Effector CD4-positive, alpha-beta T cell (primary cell): ENCODE measurements around the gene DLX1.

Experiments
- DNase-seq: peaks from one replicate; pipeline ENCODE4 v3.0.0-alpha.2; 2020

DLX1 gene

DNA sequence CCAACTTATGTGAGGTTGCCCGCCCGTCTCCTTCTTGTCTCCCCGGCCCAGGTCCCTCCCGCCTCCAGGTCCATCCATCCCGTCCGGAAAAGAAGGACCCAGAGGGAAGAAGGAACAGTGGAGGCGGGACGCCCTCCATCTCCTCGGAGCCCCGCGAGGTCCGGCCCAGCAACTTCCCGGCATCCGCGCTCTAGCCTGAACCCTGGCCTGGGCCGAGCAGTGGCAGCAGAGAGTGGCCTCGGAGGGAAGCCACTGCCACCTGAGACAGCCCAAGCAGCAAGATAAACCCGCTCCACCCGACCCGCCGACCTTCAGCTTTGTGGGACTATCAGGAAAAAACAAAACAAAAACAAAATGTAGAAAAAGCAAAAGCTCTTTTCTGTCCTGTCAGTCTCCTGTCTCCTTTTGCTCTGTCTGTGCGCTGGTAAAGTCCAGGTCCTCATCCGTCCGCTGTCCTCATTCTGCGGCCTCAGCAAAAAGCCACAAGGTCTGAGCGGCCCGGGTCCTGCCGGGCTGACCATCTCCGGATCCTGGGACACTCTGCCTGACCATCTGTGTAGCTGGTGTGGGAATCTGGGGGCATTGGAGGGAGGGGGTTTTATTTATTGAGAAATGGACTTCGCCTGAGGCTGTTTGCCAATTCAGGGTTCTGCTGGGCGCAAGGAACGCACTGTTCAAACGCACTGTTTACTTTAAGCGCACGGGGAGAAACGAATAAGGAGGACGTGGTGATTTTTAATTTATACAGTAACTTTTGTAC, 3.1 kb downstream of the DLX1 start:
- DNase-seq = no peak

DNA sequence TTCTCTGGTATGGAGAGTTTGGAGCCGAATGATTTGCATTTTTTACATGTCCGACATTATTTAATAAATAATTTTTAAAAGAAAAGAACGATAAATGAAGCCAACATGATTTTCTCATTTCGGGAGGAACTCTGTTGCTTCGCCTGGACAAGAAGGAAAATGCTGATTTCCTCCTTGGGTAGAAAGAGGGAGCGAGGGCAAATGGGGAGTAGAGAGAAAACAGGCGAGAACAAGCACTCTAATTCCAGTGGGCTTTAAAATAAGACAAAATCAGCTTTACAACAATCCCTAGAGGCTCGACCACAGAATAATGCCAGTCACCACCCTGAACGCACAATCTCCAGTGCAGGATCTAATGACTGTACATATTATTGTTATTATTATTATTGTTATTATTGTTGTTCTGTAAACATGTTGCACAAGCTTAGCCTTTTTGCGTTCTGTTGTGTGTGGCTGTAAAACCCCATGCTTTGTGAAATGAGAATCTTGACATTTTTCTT, 3.7 kb downstream of the DLX1 start:
- no peak for DNase-seq

GRCh38 chr2:172089633-172090032, 4.3 kb downstream of the DLX1 start:
- no peak for DNase-seq

DNA sequence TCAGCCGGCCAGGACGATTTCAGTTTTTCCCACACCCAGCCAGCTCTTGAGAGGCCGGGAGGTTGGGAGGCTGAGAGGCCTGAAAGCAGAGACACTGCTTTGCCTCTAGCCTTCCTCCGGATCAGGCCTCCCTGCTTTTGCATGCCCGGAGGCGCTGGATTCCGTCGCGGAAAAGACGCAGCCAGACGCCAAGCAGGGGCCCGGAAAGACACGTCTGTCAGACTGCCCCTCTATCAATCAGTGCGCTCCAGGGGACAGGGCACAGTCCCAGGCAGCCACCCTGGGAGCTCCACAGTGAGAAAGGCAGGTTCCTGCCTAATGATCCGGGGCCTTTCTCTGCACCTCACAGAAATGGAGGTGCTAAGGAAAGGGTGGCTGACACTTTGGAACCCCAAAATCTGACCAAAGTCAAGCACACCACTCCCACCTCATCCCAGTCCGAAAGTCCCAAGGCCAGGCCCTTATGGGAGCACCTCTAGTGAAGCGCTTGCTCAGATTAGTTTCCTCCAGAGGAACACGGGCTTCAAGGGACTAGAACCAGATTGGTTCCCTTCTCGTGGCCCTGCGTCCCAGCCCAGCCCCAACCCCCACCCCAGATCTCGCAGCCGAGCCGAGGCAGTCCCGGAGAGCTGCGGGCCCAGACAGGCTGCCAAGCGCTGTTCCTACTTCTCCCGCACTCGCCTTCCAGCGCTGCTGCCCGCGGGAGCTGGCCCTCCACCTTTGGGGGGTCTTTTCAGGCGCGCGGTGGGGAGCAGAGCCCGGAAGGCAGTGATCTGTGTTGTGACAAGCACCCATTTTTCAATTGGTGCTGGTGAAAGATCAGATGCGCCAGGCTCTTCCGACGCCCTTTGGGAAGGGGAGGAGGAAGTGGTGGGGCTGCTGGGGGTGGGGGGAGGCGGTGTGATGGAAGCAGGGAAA, 5.0 kb downstream of the DLX1 start:
- DNase-seq = no peak

GRCh38 chr2:172091000-172091641, 5.8 kb downstream of the DLX1 start:
- DNase-seq = no peak

DNA sequence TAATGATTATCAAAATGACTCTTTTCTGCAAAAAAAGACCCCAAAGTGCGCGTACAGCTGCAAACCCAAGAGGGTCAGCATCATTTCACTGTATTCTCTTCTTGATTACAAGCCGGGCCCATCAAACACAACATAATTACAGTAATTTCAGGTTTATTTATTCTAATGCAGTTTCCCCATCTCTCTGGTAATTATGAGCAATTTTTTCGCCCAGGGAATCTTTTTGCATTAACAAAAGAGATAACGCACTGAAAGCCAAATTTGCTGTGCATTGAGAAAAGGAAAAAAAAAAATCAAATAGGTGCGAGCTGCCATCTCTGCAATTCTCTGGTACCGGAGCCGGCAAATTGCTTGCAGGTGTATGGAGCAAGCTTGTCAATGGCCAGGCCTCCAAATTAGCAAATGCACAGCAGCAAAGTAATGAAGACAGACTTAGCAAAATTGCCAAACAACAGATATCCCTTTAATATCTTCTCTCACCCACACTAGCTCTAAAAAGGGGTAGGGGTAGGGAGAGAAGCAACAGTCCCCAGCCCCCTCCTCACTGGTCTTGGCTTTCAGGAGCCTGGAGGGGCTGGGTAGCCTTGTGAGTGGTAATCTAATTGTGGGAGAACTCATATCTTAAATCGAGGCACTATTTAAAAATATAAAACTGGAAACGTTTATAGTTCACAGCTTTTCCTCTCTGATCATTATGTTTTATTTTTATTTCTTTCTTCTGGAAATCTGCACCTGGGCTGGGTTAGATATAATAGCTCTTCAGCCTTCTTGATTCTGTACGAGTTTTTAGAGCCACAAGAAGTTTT, 6.7 kb downstream of the DLX1 start:
- no peak for DNase-seq

DNA sequence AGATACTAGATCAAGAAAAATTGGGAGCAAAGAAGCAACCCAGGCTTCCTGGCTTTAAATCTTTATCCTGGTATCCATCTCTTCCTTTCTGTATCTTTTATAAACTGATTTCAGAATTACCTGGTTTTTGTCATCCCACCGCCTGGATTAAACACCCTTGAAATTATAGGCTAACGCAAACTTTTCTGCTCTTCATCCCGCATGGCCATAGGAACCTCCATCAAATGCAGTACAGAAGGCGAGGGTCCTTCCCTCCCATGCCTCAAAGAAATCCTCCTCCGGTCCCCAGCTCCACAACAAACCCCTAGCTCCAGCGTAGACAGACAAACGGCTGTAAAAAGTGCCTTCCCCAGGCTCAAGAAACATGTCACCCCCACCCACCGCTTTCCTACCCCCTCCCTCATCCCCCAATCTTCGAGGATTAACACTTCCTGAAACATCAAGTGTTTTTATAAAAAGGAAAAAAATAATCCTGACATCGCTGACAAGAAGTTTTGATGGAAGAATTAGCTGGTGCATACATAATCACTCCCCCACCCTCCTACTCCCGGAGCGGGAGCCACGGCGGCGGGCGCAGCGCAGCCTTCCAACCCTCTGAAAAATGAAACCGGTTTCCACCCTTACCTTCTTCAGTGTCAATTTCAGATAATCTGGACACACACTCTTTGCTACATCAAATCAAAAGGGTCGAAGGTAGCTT, 7.6 kb downstream of the DLX1 start:
- DNase-seq = no peak

GRCh38 chr2:172093416-172094293, 8.3 kb downstream of the DLX1 start:
- no peak for DNase-seq

DNA sequence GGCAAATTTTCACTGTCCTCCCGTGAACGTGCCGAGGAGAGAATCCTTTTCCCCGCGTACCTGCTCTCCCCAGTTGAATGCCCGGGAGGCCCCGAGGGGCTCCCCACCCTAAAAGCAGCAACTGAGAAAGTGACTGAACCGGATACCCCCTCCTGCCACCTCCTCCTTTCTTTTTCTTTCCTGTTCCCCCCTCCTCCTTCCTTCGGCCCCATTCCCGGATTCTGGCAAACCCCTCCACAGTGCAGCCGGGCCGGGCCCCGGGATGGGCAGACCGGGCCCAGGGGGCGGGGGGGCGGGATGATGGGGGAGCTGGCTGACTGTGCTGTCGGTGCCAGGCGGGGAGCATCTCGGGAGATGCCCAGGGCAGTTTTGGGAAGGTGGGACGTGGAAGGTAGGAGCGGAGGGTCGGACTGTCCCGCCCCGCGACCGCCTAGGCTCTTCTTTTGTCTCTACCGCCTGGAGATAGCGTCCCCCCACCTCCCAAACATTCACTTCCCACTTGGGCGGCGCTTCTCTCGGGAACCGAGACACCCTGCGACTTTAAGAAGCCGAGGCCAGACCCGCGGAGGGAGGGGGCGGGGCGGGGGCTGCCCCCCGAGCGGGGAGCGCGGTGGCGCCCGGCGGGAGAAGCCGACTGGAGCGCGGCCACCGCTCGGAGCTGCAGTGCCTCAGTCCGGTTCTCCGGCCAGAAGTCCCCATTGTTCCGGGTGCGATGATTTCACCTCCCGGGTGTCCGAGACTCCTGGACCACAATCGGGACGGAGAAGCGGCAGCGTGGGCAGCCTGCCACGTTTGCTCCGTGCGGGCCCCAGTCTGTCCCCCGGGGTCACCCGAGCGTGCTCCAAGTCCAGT, 9.2 kb downstream of the DLX1 start:
- DNase-seq = no peak

GRCh38 chr2:172095146-172095904, 10.0 kb downstream of the DLX1 start:
- peak; percentile 64 for DNase-seq

DNA sequence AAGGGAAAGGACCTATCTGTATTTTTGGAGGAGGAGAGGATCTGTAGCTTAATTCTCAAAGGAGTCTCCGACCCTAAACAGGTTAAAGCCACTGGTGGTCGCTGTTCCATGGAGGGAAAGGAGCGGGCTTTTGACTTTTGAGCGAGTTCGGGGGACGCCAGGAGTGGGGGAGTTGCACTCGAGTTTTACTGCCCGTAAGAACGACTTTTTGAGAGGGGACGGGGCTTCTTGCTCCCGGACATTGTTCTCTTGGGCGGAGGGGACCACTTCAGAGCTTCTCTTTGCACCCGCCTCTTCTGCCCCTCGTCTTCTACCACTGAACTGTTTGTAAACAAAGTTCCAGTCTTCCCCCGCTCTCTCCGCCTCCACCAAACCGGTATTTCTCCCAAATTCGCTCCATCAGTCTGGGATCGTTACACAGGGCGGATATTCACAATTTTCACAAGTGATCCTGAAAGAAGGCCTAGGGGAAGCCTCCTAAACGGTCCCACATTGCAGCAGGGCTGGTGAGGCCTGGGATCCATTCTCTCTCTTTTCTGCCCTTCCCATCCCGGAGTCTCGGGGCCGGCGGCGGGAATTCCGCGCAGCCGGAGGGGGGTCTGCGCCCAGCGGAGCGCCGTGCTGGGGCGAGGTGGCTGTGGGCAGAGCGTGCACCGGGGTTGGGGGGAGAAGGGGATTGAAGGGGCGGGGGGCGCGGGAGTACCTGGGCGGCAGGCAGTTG, 10.8 kb downstream of the DLX1 start:
- DNase-seq = no peak

- no peak for DNase-seq
Observed at GRCh38 chr2:172096626-172097547, 11.6 kb downstream of the DLX1 start.

DNA sequence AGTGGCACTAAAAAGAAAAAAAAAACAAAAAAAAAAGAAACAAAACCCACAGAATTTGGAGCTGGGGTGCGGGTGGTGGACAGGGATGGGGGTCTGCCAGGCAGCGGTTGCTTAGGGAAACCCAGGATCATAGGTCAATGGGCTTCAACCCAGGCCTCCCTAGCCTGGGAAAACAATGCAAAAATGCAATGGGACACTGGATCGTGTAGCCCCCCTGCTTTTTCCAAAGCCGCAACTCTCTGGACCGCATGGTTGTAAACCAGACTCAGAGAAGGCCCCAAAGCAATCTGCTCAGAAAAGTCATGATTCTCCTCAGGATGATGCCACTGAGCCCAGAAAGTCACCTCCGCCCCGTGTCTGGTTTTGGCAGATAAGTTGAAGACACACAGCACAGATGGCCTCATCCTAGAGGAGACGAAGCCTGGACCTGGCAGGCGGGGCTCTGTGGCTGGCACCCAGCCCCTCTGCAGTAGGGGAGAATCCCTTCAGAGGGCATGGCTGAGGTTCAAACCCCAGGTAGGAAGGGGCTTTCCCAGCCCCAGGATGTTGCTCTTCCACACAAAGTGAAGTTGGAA, 12.3 kb downstream of the DLX1 start:
- DNase-seq = no peak

- no peak for DNase-seq
Observed at GRCh38 chr2:172098287-172098649, 13.0 kb downstream of the DLX1 start.

DNA sequence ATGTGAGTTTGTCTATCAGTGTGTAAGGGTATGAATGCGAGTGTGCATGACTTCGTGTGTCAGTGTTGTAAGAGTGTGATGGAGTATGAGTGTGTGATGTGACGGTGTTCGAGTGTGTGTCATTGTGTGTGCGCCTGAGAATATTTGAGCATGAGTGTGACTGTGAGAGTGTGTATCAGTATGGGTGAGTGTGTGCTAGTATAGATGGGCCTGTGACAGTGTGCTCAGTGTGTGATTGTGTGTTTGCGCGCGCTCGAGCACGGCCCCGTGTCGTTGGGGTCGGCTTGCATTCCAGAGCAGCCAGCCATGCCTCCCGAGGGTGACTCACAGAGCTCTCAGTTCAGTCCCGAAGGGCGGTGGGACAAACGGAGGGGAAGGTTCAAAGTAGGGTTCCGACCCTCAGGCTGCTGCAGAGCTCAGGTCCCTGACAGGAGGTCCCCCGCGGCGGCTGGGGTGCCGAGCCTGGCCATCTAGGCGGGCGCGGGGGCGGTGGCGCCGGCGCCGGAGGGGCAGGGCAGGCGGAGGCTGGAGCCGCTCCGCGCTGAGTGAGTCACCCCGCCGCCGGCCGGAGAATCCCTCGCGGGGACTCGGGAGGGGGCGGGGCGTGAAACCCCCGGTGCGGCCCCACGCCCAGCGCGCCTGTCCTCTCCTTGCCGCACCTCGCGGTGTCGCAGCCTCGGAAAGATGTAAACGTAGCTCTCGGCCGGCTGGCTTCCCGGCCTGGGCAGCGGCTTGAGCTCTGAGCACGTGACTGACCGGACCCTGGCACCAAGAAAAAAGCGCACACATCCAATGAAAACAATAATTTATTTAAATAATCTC, 13.6 kb downstream of the DLX1 start:
- no peak for DNase-seq
